Endometrial microvascular endothelial cells (primary cell): Measurements from ENCODE around the gene PLOD3. TPM values are rescaled to one million over a fixed set of nuclear protein-coding genes. Genes with fewer than 3 reads are reported as not detected.

Experiments
- in situ Hi-C: cut with HindIII; loops from 2 replicates; pipeline ENCODE4 v1.10.0; 2017; ENCODE audit warnings: low sequenced_read_pairs, low pct_unique_long_range_greater_than_20kb; ENCODE audit errors: inconsistent ontology term
- total RNA-seq: library from RNA; depleted of rRNA; stranded (reverse); fragments of >200 nt; gene quantifications from one replicate; pipeline ENCODE4 v1.2.3, GENCODE V29; 2015; ENCODE audit errors: inconsistent ontology term

Gene PLOD3
- total RNA-seq, 1 donor from 2014 or later, result 109 TPM

- in situ Hi-C loops, result no loop called here
Measured at GRCh38 chr7:101195884-101196283, 21.5 kb downstream of the PLOD3 start.

- in situ Hi-C loops, result no loop called here
Measured at GRCh38 chr7:101189109-101189508, 28.3 kb downstream of the PLOD3 start.

- in situ Hi-C loops, result no loop called here
Measured at GRCh38 chr7:101186844-101187428, 30.4 kb downstream of the PLOD3 start.

GRCh38 chr7:101186194-101186593 is 31.2 kb downstream of the PLOD3 start:
- in situ Hi-C loops, result no loop called here

GRCh38 chr7:101185258-101185839 is 32.0 kb downstream of the PLOD3 start:
- in situ Hi-C loops, result no loop called here

GRCh38 chr7:101180130-101180755 is 37.1 kb downstream of the PLOD3 start, which contains the start of gene NAT16:
Gene NAT16, minus strand, starts transcription at chr7:101180293. Its CDS starts 5,486 bp downstream, at chr7:101174807.
- in situ Hi-C loops, result no loop called here

GRCh38 chr7:101179713-101180112 is 37.7 kb downstream of the PLOD3 start:
- in situ Hi-C loops, result no loop called here

- in situ Hi-C loops, result no loop called here
Measured at GRCh38 chr7:101179117-101179516, 38.3 kb downstream of the PLOD3 start.

GRCh38 chr7:101177644-101178043 is 39.7 kb downstream of the PLOD3 start:
- in situ Hi-C loops, result no loop called here

GRCh38 chr7:101175664-101176063 is 41.7 kb downstream of the PLOD3 start:
- in situ Hi-C loops, result no loop called here

GRCh38 chr7:101174322-101174854 is 43.0 kb downstream of the PLOD3 start:
- in situ Hi-C loops, result no loop called here

- in situ Hi-C loops, result no loop called here
Measured at GRCh38 chr7:101173752-101174244, 43.6 kb downstream of the PLOD3 start.

GRCh38 chr7:101172854-101173751 is 44.3 kb downstream of the PLOD3 start:
- in situ Hi-C loops, result no loop called here

- in situ Hi-C loops, result no loop called here
Measured at GRCh38 chr7:101172005-101172853, 45.2 kb downstream of the PLOD3 start.

GRCh38 chr7:101171442-101171837 is 45.9 kb downstream of the PLOD3 start:
- in situ Hi-C loops, result no loop called here

- in situ Hi-C loops, result no loop called here
Measured at GRCh38 chr7:101170617-101171441, 46.6 kb downstream of the PLOD3 start.

GRCh38 chr7:101169838-101170551 is 47.4 kb downstream of the PLOD3 start:
- in situ Hi-C loops, result no loop called here
